ENCODE measurements around the gene PPP4C. TPM values are rescaled to one million over a fixed set of nuclear protein-coding genes. Genes with fewer than 3 reads are reported as not detected.
A peak's percentile ranks its signal among the peaks of the same experiment; 100 is the strongest.
"Not testable (repeated sequence)": the region's sequence is repeated elsewhere in the genome, so short reads cannot be mapped to it uniquely, and the experiment has no call there.

PPP4C gene
- polyA plus RNA-seq, 3 donors = 99.4 to 116 (median 109) TPM

DNA sequence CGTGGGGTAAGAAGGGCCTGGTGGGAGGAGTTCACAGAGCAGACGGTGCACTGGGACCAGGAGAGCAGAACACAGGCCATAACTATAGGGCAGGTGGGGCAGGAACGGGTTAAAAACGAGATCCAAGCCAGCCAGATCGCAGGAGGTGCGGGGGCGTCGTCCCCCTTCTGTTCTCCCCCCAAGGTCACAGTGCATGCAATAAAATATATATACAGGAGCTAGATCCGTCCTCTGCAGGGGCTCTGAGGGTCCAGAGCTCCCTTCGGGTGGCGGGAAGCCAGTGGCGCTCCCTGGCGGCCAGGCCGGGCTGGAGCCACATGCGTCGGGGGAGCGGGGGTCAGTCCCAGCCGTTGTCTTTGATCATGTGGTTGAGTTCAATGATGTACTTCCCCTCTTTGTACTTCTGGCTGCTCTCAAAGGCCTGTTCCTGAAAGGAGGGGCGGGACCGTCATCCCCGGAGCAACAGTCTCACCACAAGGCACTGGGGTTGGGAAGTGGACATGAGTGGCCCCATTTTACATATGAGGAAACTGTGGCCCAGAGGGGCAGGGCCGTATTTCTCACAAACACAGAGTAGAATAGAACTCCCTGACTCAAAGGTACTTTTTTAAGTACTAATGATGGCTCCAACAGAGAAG, 16.7 kb downstream of the PPP4C start:
- peak; percentile 79 for DNase-seq

DNA sequence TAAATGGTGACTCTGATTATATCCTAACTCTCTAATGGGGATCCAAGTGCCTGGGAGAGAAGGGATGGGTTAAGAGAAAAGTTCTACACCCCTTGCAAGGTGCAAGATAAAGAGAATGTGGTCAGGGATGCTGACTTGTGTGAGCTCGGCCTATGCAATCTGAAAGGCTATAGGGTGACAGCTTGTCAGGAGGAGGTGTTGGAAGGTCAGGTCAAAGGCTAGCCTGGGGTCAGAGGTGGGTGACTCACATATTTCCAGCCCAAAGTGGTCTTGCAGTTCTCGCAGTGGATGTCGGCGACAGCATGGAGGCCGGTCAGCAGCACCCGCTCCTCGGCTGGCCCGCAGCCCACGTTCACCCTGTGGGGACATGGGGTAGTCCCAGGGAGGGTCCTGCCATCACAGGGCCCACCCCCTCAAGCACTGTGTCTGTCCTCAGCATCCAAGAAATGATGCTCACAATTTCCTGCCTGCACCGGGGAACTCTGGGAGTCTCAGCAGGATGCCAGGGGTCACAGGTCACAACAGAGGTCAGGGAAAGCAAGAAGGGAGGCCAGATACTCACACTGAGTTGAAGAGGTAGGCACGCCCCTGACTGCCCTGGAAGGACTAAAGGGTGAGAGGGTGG, 18.9 kb downstream of the PPP4C start:
- DNase-seq = no peak

DNA sequence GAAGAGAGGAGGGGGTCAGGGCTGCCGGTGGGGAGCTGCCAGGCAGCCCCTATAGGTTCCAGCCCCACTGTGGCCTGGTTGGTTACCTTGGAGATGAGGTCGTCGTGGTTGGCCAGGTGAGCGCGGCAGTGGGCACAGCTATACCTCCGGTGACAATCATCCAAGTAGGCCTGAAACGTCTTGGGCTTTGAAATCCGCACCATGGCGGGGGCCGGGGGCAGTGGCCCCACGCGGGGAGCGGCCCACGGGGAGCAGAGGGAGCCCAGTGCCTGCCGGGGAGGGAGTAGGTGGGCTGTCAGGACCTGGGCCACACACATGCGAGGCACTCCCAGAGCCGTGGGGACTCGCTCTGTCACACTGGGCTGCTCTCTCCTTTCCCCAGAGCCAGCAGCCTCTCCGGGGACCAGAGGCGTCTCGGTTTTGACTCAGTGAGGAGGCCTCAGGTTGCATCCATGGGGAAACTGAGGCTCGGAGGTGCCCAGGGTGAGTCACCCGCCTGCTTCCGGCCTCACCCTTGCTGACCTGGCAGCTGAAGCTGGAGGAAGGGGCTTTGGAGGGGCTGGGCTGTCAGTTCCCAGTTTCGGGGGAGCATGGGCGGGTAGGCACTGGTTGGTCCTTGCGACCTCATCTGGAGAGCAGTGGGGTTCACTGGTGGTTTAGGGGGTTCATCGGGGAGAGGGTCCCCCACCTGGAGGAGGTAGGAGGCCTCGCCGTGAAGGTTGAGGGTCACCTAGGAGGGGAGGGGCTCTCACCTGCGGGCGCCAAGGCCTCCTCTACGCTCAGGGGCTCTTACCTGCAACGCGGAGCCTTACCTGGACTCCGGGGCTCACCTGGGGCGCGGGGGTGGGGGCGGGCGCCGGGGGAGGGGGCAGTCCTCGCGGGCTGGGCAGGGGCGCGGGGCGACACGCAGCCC, 19.6 kb downstream of the PPP4C start:
- peak; percentile 22 for DNase-seq

DNA sequence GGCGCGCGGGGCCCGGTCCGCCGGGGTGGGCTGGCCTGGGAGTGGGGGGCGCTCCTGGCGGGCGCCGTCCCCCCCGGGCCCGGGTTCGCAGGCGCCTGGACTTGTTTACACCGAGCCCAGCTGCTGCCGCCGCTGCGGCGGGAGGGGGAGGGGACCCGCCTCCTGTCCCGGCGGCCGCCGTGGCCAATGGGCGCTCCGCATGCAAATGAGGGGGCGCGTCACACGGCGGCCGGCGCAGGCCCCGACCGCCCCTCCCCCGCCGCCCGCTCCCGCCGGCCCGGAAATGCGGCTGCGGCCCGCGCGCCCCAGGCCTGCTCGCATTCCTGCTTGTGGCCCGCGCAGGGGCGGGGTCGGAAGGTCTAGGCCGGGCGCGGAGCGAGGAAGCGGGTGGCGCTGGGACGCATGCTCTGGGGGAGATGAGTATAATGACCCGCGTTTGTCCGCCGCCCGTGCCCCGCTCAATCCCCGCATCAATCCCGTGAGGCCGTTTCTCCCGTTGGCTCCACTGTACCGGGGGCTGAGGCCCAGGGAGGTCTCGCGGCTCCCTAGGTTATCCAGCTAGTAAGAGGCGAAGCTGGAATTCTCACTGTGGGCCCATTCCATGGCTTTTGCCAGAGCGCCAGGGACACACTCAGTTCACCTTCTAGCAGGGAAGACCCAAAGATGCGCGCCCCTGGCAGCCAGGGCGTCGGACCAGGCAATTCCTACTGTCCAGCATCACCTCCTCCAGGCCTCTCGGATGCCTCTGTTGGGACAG, 20.5 kb downstream of the PPP4C start, which contains the start of gene YPEL3:
Gene YPEL3 (minus strand): TSS at position 109 of the 757 bp plus-strand sequence. CDS start 731 bp downstream, outside the sequence.
- peak; percentile 92 for DNase-seq

DNA sequence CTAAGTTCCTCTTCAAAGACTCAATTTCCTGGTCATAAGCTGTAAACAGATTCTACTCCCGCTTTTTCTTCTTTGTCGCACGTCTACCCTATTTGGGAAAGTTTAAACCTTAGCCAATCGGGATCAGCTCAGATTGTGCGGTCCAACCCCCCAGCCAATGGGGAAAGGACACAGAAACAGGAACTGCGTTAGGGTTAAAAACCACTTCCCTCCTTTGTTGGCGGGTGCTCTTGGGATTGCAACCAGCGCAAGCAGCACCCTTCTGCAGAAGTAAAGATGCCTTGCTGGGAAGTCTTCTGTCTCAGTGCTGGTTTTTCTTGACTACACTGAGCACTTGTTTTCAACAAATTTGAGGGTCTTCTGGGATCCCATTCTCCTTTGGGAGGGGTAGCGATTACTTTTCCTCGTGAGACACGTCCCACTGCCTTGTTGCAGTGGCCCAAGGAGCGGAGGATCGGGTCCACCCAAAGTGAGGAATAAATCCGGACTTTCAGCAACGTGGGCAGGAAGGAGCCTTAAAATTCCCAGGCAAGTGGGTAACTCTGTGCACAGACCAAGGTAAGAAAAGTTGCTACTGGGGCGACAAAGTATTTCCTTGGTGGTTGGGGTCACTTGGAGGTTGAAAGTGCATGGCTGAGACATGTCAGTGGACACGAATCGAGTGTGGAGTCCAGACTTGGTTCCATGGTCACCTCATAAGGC, 21.2 kb downstream of the PPP4C start:
- no peak for DNase-seq

DNA sequence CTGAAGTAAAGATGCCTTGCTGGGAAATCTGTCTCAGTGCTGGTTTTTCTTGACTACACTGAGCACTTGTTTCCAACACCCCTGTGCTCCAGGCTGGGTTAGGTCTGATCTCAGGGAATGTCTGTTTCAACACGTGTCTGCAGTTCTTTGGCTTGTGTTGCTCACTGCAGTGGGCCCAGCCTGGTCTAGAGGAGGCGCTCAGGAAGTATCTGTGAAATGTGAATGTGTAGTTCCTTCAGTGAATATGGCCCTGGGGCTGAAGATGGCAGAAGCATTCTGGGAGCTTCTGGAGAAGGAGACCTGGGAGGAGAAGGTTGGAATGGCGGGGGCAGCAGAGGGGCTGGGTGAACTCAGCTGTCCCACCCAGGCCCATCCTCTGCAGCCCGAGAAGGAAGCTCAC, 28.3 kb downstream of the PPP4C start:
- DNase-seq = no peak

DNA sequence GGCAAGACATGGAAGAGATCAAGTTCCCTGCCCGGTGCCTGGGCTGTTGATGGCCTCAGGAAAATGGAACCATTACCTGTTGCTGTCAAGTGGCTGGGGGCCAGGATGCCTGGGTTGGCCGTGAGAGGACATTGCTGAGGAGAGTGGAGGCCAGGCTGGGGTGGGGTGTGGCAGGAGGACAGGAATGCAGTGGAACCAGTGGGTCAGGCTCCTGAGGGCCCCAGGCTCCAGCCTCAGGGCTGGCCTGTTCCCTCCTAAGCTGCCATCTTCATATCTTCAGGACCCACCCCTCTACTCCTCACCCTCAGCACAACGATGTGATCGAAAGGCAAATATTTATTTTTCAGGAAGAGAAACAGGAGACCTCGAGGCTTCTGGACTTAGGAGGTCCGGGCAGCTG, 28.7 kb downstream of the PPP4C start:
- DNase-seq = no peak

DNA sequence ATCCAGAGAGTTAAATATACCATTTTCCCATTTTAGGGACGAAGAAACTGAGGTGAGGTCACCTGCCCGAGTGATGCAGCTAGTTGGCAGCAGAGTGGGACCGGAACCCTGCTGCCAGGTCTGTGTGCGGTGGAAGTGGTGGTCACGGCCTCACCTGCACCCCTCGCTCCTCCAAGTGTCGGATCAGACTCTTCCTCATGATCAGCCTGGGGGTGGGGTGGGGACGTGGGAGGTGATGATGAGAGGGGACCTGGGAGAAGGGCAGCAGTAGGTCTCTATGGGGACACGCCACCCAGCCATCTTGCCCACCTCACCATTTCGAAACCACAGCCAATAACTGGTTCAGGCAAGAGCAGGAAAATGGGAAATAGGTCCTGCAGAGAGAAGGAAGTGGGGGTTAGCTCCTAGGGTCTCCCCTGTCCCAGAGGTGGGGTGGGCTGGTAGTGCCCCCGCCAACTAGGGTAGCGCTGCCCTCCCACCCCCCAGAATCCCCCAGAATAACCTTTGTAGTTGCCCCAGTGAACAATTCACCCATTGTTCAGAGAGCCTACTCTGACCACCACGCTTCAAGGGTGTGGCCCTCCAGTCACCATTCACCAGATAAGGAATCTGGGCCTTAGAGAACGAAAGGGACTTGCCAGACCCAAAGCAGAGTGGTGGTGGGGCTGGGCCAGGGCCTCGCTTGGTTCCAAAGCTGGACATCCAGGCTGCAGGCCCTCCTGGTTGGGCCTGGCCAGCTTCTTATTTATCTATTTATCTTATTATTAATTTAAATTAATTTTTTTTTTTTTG, 32.5 kb downstream of the PPP4C start:
- no peak for DNase-seq

DNA sequence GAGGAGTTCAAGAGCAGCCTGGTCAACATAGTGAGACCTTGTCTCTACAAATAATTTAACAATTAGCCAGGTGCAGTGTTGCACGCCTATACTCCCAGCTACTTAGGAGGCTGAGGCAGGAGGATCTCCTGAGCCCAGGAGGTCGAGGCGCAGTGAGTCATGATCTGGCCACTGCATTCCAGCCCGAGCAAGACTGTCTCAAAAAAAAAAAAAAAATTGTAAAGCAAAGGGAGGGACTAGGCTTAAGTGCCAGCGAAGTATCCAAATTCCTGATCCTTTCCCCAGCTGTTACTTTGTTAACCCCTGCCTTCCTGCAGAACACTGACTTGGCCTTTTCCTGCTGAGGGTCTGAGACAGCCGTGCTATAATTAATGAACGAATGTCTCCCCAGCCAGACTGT, 34.9 kb downstream of the PPP4C start:
- DNase-seq = no peak

DNA sequence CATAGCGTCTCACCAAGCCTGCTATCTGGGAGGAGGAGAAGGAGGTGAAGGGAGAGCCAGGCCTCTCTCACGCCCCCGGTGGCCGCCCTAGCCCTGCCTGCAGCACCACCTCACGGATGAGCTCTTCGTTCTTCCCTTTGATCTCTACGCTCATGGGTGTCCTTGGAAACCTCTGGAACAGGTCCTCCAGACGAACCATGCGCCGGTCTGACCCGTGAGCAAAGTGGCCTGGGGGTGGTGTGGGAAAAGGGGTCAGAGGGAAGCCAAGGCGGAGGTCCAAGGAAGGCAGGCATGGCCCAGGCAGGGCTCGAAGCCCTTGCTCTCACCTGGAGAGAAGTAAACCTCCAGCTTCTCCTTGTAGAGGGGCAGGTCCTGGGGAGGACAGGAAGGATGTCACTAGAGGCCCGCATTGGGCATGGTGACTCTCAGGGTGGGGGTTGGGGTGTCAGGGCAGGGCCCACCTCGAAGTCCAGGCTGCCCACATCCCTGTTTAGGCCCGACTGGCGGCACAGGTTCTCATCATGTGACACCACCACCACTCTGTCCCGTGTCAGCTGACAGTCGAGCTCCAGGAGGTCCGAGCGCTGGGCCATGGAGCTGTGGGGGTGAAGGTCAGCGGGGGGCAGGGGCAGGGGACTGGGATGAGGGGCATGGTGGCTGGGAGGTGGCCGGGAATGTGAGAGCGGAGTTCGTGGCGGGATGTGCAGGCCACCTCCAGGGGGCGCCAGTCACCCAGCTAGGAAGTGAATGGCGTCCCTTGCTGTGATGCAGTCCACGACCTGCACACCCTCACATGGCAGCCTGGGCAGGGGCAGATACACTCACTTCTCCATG, 36.6 kb downstream of the PPP4C start:
- DNase-seq = no peak

DNA sequence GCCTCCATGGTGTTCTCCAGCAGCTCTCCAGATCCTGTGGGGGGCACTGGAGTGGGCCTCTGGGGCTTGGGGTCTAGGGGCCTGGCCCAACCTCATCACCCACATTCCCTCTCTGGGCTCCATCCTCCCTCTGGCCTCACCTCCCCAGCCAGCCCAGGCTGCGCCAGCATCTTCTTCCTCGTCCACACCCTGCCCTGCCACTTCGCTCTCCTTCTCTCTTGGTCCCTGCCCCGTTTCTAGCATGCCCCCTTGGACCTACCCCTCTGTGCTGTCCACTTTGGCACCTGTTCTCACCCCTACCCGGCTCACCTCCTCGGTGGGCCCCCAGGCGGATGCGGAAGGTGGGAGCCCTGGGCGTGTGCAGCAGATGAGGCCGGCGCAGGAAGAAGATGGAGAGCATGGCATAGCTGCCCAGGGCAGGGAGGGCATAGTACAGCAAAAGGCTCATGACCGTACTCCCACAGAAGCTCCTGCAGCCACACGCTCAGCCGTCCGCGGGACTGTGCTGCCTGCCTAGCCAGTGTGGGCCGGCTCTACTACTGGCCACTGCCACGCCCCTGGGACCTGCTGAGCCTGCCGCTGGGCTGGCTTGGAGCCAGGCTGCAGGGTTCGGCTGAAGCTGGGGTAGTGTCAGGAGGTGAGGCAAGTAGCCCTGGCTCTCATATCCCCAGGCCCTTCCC, 37.4 kb downstream of the PPP4C start, which contains the start of gene GDPD3:
Gene GDPD3 (minus strand): TSS at position 507 of the 680 bp plus-strand sequence. CDS start 59 bp downstream, at position 448.
- no peak for DNase-seq

DNA sequence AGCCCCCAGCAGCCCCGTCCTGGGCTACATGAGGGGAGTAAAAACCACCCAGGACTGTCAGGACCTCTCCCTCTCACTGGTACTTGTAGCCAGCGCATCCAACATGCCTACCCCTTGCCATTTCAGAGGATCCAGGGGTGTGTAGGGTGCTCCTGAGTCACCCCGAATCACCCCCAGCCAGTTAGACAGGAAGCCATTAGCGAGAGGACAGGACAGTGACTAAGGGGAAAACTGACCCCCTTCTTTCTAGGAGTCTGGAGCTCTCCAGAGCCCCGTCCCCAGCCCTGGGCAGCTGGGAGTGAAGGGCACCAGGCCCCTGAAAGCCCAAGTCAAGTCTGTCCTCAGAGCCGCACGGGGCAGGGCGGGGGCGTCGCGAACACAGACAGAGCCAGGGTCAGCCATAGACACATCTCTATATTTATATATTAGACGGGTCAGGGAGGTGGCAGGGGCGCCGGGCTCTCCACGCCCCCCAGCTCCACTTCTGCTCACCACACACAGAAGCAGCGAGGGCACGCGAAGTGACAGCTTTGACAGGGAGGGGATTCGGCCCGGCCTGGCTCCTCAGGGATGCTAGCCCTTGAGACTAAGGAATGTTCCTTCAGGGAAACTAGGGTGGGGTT, 38.0 kb downstream of the PPP4C start:
- DNase-seq = no peak

DNA sequence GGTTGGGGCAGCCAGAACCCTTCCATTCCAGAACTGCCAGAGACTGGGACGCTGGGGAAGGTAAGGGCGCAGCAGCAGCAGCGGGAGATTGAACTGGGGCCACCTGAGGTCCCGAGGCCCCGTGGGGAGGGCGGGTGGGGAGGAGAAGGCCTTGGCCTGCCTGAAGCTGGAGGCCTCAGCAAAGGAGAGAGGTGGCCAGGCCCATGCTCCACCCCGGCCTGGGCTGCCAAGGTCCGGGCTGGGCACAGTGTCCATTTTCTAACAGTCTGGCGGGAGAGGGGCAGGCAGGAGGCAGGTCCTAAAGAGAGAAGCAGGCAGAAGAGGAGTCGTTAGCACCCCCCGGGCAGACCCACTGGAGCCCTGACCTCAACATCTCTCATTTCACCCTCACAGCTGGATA, 38.6 kb downstream of the PPP4C start:
- no peak for DNase-seq

DNA sequence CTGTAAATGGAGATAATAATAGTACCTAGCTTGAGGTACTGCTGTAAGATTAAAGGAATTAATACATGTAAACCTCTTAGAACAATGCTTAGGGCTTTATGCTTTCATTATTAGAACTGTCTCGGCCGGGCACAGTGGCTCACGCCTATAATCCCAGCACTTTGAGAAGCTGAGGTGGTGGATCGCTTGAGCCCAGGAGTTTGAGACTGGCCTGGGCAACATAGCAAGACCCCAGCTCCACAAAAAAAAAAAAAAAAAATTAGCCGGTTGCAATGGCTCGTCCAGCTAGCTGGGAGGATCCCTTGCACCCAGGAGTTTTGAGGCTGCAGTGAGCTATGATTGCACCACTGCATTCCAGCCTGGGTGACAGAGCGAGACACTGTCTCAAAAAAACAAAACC, 39.0 kb downstream of the PPP4C start:
- DNase-seq = not testable (repeated sequence)

DNA sequence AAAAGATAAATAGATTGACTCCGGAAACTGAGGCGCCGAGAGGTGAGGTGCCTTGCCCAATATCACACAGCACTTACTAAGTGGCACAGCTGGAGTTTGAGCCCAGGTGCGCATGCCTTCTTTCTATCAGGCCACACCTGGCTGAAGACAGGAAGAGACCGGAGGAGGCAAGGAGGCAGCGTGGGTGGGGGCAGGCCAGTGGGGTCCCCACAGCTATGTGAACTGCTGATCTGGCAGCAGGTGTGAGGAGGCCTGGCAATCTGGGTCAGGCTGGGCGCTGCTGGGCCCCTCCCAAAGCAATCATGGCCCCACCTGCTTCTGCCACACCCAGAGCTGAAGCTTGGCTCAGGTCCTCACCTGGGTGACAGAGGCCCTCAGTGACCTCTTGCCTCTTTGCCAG, 39.4 kb downstream of the PPP4C start:
- DNase-seq = no peak

DNA sequence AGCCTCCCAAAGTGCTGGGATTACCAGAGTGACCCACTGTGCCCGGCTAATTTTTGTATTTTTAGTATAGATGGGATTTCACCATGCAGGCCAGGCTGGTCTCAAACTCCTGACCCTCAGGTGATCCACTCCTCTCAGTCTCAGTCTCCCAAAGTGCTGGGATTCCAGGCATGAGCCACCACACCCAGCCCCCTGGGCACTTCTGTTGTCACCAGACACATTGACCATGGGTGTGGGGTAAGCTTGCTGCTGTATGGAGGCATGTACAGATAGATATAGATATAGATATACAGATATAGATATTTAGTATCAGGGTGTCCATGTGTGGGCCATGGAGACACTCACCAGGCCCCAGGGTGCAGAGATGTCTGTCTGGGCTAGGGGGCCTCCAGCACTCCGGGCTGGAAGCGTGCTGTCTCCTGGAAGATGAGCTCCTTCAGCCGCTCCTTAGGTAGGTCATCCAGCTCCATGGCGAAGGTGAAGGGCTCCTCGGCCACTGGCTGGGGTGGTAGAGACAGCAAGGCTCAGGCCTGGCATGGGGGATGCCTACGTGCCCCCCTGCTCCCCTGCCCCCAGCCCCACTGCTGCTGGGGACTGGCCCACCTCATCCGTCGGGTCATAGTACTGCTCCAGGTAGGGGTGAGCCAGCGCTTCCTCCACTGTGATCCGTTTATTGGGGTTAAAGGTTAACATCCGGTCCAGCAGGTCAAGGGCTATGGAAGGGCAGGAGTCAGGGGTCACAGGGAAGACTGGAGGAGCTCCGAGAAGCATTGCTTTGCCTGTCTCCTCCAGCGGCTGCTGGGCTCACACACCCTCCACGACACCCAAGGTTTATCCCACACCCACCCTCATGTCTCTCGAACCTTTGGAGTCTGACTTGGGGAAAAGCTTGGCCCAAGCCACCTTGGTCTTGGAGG, 40.8 kb downstream of the PPP4C start:
- DNase-seq = no peak

DNA sequence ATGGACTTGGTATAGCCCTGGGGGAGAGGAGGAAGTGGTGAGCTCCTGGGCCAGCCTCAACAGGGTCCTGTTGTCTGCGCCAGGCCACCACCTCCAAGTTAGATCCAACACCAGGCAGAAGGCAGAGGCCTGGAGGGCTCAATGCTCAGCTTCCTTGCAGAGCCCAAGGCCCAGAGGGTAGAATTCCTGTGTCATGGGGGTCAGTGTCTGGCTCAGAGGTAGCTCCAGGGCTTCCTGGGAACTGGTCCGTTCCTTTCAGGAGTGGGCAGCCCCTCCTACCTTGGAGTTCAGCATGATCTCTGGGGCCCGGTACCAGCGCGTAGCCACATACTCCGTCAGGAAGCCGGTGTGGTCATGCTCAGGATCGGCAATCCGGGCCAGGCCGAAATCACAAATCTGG, 42.0 kb downstream of the PPP4C start:
- DNase-seq = no peak

Measured in renal pelvis (tissue), 4 donors.